Ovary (tissue), 9 donors: ENCODE measurements around the gene PRDM16. TPM values are rescaled to one million over a fixed set of nuclear protein-coding genes. Genes with fewer than 3 reads are reported as not detected.

Experiments used
- DNase-seq, 5 donors: peaks; one replicate each; pipeline ENCODE4 v3.0.0-alpha.2; 2019 to 2020
- H3K27ac ChIP-seq, 2 donors: fragments of 200-600 bp; one replicate each; pipeline versions ENCODE4 v1.5.1 to v1.8.0; 2019 to 2022
- H3K27me3 ChIP-seq: fragments of 200-600 bp; one replicate; pipeline ENCODE4 v1.8.0; 2022
- H3K36me3 ChIP-seq: fragments of 200-600 bp; sonication (generic); one replicate; pipeline ENCODE4 v1.5.1; 2019
- H3K4me1 ChIP-seq: one replicate; pipeline ENCODE4 v1.8.1; 2013; ENCODE audit warnings: mild to moderate bottlenecking, moderate library complexity; ENCODE audit not compliant: insufficient read depth
- H3K4me3 ChIP-seq: fragments of 200-600 bp; sonication (generic); one replicate; pipeline ENCODE4 v1.5.1; 2017
- H3K9me3 ChIP-seq, 2 donors: fragments of 200-600 bp in 1 of 2; sonication (generic) in 1 of 2; one replicate each; pipeline versions ENCODE4 v1.5.1 to v1.8.1; 2013 to 2019; ENCODE audit warnings: mild to moderate bottlenecking in 1 of 2, moderate library complexity in 1 of 2
- CTCF ChIP-seq, 3 donors: fragments of 450-650 bp in 2 of 3; fragments of 200-600 bp in 1 of 3; IDR thresholded peaks; one replicate each; pipeline versions ENCODE4 v1.5.1 to v1.8.0; 2016 to 2022; ENCODE audit warnings: antibody characterized with exemption in 3 of 3, mild to moderate bottlenecking in 1 of 3
- EP300 ChIP-seq: sonication (generic); formaldehyde crosslinking; IDR thresholded peaks from one replicate; pipeline ENCODE4 v1.6.1; 2017; ENCODE audit warnings: antibody characterized with exemption
- POLR2A ChIP-seq: fragments of 450-650 bp; IDR thresholded peaks from one replicate; pipeline ENCODE4 v1.6.1; 2017; ENCODE audit warnings: antibody characterized with exemption, mild to moderate bottlenecking, moderate library complexity
- WGBS, 3 donors: extraction: QIAGEN DNeasy Blood & Tissue Kit in 1 of 3; methylation state at CpG; one replicate each; pipeline versions ENCODE4 v1.1.5 to v1.1.7; 2013 to 2017; 5-methylcytosine and 5-hydroxymethylcytosine counted together
- intact Hi-C, 4 donors: fragments of 100-400 bp; cut with DNase I; formaldehyde crosslinking; loops; one replicate each; pipeline versions ENCODE4 v1.11.0 to v1.15.1; 2022 to 2023
- polyA plus RNA-seq, 2 donors: library from polyadenylated mRNA; stranded (reverse); fragments of 200-250 nt in 1 of 2; fragments of 350-450 nt in 1 of 2; fragmentation: Illumina TruSeq in 1 of 2; extraction: RNeasy Lipid Tissue Mini Kit (QIAGEN cat#74804) in 1 of 2; gene quantifications; one replicate each; pipeline ENCODE4 v1.2.3, GENCODE V29; 2013 to 2014
- total RNA-seq, 7 donors: library from RNA; depleted of rRNA in 2 of 7; stranded (reverse); fragments of >200 nt in 2 of 7; fragmentation: NEBNext Ultra II Directional in 3 of 7; extraction: Animal tissue kit (Norgen Biotek cat#: 25700) in 3 of 7; gene quantifications; one replicate each; pipeline versions ENCODE4 v1.1.0 to v1.2.4, GENCODE V29; 2016 to 2023
- donor health status: DM: no; HTN: no; CAD: no; lungs with moderate emphysema.
- donor health status: DM: no; HTN: no; CAD: no.
- donor health status: Bipolar disorder and iron deficiency.
- donor health status: DM: yes; HTN: yes; CAD: no.
- donor health status: DM: no; HTN: no; CAD: no.
- donor health status: DM: yes; HTN: yes; CAD: no.

Gene PRDM16
- total and polyA plus RNA-seq, 9 donors, result 1.1 to 17.3 (median 3.9) TPM

GRCh38 chr1:3130268-3130667 lies 61.3 kb downstream of the PRDM16 start:
- H3K9me3 ChIP-seq, result no peaks in the 10 kb centered on the region
- peak overlapping the region in 1 of 2 donors; percentile 12 for H3K27ac ChIP-seq
- TF ChIP-seq EP300, result no peak
- no peak for TF ChIP-seq POLR2A
- no peak for TF ChIP-seq CTCF (IDR thresholded peaks at IDR 0.05)
- H3K36me3 ChIP-seq, result no peaks in the 10 kb centered on the region
- intact Hi-C loops, result no loop called here
- H3K4me3 ChIP-seq, result no peak overlapping the region
- peaks cover 44% of the 10 kb centered on the region for H3K4me1 ChIP-seq
- DNase-seq, result no peak
- no peaks in the 10 kb centered on the region for H3K27me3 ChIP-seq
- WGBS, 3 donors, result 93 to 96% (median 95%) methylated on average over 13 of the region's 13 CpGs

GRCh38 chr1:3132660-3133059 lies 63.7 kb downstream of the PRDM16 start:
- DNase-seq, result no peak
- Histone ChIP-seq H3K36me3 (no peaks in the 10 kb centered on the region), H3K4me3 (no peak overlapping the region), H3K27me3 (no peaks in the 10 kb centered on the region), H3K4me1 (peaks cover 28% of the 10 kb centered on the region), H3K9me3 (no peaks in the 10 kb centered on the region), H3K27ac (no peak overlapping the region)
- 83 to 86% (median 84%) methylated on average over 12 of the region's 12 CpGs for WGBS, 3 donors
- TF ChIP-seq POLR2A (no peak), EP300 (no peak), CTCF (IDR thresholded peaks at IDR 0.05) (no peak)
- intact Hi-C loops, result no loop called here

- 26 to 49% (median 33%) methylated on average over 12 of the region's 12 CpGs for WGBS, 3 donors
- DNase-seq, result no peak
- no peaks in the 10 kb centered on the region for H3K36me3 ChIP-seq
- intact Hi-C loops, result no loop called here
- no peak overlapping the region for H3K27ac ChIP-seq
- TF ChIP-seq EP300, result no peak
- TF ChIP-seq POLR2A, result no peak
- TF ChIP-seq CTCF (IDR thresholded peaks at IDR 0.05), result no peak
- no peaks in the 10 kb centered on the region for H3K9me3 ChIP-seq
- H3K4me3 ChIP-seq, result no peak overlapping the region
- peaks cover 18% of the 10 kb centered on the region for H3K4me1 ChIP-seq
- H3K27me3 ChIP-seq, result no peaks in the 10 kb centered on the region
Measured at GRCh38 chr1:3133686-3134085, 64.7 kb downstream of the PRDM16 start.

- H3K9me3 ChIP-seq, result no peaks in the 10 kb centered on the region
- TF ChIP-seq CTCF (IDR thresholded peaks at IDR 0.05) (no peak), EP300 (no peak), POLR2A (no peak)
- intact Hi-C loops, result no loop called here
- H3K36me3 ChIP-seq, result no peaks in the 10 kb centered on the region
- H3K27me3 ChIP-seq, result no peaks in the 10 kb centered on the region
- no peak for DNase-seq
- peaks cover 10% of the 10 kb centered on the region for H3K4me1 ChIP-seq
- H3K4me3 ChIP-seq, result no peak overlapping the region
- no peak overlapping the region for H3K27ac ChIP-seq
- WGBS, 3 donors, result 78 to 88% (median 82%) methylated on average over 36 of the region's 36 CpGs
Measured at GRCh38 chr1:3134381-3135072, 65.5 kb downstream of the PRDM16 start.
